ENCODE results near the gene CDH24.

Gene CDH24

DNA sequence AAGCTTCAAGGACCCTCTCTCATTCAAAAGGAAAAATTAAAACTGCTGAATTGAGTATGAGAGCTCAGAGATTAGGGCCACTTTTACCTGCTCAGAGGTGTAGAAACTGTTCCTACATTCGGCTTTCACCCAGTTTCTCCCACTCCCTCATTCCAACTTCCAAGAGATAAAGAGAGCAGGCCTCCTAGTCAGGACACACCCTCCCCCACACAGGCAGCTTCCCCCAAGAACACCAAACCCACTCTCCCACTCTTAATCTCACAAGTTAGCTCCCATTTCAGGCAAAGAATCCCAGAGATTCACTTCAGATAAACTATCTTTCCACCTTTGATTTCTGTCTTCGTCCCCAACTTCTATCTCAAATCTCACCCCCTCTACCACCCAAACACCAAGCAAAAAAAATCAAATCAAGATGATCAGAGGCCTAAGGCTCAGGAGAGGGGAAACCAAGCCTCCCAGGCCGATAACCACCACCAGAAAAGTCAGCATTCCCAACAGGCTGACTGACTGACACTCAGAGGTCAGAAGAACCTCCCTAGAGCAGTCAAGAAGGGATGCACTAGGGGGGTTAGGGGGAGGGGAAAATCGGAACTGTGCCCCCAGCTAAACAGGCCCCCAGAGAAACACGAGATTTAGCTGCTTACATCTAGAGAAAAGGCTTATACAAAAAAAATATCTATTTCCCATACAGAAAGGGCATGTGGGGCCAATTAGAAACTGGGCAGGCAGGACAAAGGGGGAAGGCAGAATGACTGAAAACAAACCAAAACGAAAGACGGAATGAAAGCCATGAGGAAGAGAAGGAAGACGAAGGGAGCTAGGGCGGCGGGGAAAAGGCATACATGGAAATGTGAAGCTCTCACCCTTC lies 13.2 kb upstream of the CDH24 start:
- Histone ChIP-seq H3K27ac (ENCODE audit: low read depth, low read length) (peak overlapping the region; percentile 89), H3K4me3 (ENCODE audit: low read depth, low read length) (peak overlapping the region; percentile 85), H3K9me3 (ENCODE audit: control insufficient read depth, insufficient read depth, low read length) (no peaks in the 10 kb centered on the region), H3K27me3 (ENCODE audit: control insufficient read depth, insufficient read depth, low read length) (no peaks in the 10 kb centered on the region), H3K36me3 (ENCODE audit: control insufficient read depth, insufficient read depth, low read length) (peaks cover 68% of the 10 kb centered on the region), H3K4me1 (ENCODE audit: control insufficient read depth, insufficient read depth, low read length) (peaks cover 27% of the 10 kb centered on the region), H3K9ac (ENCODE audit: low read depth, low read length) (peak overlapping the region; percentile 95)

DNA sequence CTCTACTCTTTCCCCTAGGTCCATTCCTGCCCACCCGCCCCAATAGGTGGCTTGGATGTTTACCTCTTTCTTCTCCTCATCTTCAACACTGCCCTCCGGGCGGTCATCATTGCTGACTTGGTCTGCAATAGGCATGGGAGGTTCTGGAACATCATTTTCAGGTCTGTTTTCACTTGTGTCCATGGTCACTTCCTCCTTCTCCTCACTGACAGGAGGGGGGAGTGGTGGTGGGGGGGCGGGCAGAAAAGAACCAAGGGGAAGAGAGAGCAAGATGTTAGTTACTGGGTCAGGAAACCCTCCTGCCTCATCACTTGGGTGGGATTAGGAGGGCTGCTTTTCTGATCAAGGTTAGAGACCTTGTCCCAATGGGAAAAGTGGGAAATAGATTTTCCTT lies 12.1 kb upstream of the CDH24 start:
- H3K4me3 ChIP-seq (ENCODE audit: low read depth, low read length): no peak overlapping the region; the same call in 1 of the 2 replicates
- peak overlapping the region; percentile 46 for H3K27ac ChIP-seq (ENCODE audit: low read depth, low read length)
- no peaks in the 10 kb centered on the region for H3K27me3 ChIP-seq (ENCODE audit: control insufficient read depth, insufficient read depth, low read length)
- H3K36me3 ChIP-seq (ENCODE audit: control insufficient read depth, insufficient read depth, low read length): peaks cover 68% of the 10 kb centered on the region
- H3K4me1 ChIP-seq (ENCODE audit: control insufficient read depth, insufficient read depth, low read length): peaks cover 27% of the 10 kb centered on the region
- no peak overlapping the region for H3K9ac ChIP-seq (ENCODE audit: low read depth, low read length)
- no peaks in the 10 kb centered on the region for H3K9me3 ChIP-seq (ENCODE audit: control insufficient read depth, insufficient read depth, low read length)

DNA sequence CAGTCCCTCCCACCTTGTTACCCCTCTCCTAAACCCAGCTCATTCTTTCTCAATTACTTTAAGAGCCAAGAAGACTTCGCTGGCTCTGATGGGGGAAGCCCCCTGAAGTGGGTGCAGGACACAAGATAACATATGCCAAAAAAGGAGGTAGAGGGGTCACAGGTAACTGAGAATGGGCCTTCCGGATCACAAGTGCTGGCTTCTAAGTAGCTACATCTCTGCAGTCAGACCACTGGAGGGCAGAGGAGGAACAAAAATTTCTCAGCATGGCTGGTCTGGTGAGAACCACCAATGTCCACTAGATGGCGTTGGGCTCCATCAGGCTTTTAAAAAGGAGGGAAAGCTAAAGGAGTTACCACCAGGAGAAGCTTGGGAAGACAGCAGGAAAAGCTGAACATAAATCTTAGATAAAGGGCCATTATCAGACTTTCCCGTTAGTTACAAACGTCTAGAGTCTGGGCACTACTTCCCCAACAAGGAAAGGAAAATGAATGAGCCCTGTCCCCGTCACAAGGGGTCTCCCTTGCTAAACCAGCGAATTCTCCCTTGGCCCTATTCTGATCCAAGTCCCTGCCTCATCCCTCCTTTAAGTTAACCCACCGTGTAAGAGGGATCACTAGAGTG lies 11.6 kb upstream of the CDH24 start:
- peaks cover 68% of the 10 kb centered on the region for H3K36me3 ChIP-seq (ENCODE audit: control insufficient read depth, insufficient read depth, low read length)
- H3K4me3 ChIP-seq (ENCODE audit: low read depth, low read length): peak overlapping the region; percentile 20; the same call in 1 of the 2 replicates

DNA sequence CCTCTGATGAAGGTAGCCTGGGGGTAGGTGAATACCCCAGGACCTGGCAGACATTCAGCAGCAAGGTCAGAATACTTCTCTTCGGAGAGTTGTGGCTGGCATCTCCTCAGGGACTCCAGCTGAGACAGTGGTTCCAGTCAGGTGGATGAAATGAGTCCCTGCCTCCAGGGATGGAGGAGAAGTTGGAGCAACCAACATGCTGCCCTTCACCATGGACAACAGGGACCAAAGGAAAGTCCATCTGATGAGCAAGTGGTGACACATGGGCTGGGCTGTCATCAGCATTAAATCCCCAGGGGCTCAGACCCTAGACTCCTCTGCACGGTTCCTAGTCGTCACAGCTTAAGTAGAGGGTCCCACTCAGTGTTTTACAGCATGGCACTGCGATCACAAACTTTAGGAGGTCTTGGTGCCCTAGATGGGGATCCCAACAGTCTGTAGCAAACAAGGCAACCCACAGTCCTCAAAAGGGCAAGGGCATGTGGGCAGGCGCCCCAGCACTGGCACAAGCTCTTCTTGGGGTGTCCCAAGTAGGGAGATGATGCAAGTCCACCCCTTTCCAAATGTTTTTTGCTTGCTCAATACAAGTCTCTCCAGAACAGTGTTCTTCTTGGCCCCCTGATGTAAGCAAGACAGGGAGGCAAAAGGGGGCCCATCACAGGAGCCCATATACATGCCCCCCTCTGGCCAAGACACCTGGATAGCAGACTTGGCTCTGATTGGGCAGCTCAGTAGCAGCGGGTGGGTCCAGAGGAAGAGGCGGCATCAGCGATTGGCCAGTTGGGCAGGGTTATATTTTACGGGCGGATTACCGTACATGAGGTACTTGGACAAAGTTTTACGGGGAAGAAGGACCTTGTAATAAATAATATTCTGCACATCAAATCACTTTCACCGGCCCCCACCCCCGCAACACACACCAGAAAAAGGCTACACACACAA lies 10.8 kb upstream of the CDH24 start:
- 0 out of 2 replicates have a peak overlapping the region, but pooled peaks have one; percentile 20 for H3K4me3 ChIP-seq (ENCODE audit: low read depth, low read length)
- H3K4me1 ChIP-seq (ENCODE audit: control insufficient read depth, insufficient read depth, low read length): peaks cover 27% of the 10 kb centered on the region

More for the DNA sequence above, 11.6 kb upstream of the CDH24 start:
- H3K9ac ChIP-seq (ENCODE audit: low read depth, low read length): no peak overlapping the region
- H3K27me3 ChIP-seq (ENCODE audit: control insufficient read depth, insufficient read depth, low read length): no peaks in the 10 kb centered on the region
- peak overlapping the region; percentile 46 for H3K27ac ChIP-seq (ENCODE audit: low read depth, low read length)
- peaks cover 27% of the 10 kb centered on the region for H3K4me1 ChIP-seq (ENCODE audit: control insufficient read depth, insufficient read depth, low read length)
- H3K9me3 ChIP-seq (ENCODE audit: control insufficient read depth, insufficient read depth, low read length): no peaks in the 10 kb centered on the region

DNA sequence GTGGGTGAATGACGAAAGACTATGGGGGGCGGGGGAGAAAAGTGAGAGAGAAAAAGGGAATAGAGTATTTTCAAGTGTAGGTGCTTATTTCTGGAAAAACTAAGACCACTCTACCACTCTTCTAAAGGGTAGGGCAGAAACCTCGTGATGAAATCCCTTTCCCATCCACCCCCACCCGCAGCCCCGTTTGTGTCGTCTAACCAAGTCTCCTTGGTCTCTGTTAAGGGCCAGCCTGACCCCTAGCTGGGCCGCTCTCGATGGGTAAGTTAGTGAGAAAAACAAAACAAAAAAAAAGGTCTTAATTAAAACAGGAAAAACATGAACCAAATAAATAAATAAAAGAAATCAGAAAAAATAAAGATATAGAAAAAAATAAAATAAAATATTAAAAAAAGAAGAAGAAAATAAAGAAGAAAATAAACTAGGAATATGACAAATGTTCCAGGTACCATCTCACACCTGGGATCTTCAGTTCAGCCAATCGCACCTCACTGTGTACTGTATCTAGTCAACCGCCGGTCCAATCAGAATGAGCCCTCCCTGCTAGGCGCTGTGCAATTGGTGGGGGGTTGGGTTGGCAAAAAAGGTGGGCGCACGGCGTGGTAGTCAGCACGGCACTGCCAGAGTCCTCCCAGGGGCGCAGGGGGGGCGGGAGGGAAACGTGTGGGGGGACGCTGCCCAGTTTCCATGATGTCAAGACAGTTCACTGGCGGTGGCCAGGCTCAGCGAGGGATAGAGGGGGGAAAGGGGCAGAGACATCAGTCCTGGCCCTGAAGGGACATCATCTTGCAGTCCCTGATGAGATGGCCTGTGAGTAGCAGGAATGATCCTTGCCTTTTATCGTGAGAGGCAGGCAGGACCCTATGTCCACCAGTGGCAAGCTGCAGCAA lies 9.8 kb upstream of the CDH24 start:
- Histone ChIP-seq H3K9ac (ENCODE audit: low read depth, low read length) (no peak overlapping the region), H3K4me1 (ENCODE audit: control insufficient read depth, insufficient read depth, low read length) (peaks cover 18% of the 10 kb centered on the region), H3K4me3 (ENCODE audit: low read depth, low read length) (no peak overlapping the region), H3K9me3 (ENCODE audit: control insufficient read depth, insufficient read depth, low read length) (no peaks in the 10 kb centered on the region), H3K36me3 (ENCODE audit: control insufficient read depth, insufficient read depth, low read length) (peaks cover 75% of the 10 kb centered on the region), H3K27me3 (ENCODE audit: control insufficient read depth, insufficient read depth, low read length) (no peaks in the 10 kb centered on the region), H3K27ac (ENCODE audit: low read depth, low read length) (no peak overlapping the region)

More for the DNA sequence above, 10.8 kb upstream of the CDH24 start:
- Histone ChIP-seq H3K27ac (ENCODE audit: low read depth, low read length) (no peak overlapping the region), H3K27me3 (ENCODE audit: control insufficient read depth, insufficient read depth, low read length) (no peaks in the 10 kb centered on the region), H3K36me3 (ENCODE audit: control insufficient read depth, insufficient read depth, low read length) (peaks cover 74% of the 10 kb centered on the region), H3K9ac (ENCODE audit: low read depth, low read length) (no peak overlapping the region), H3K9me3 (ENCODE audit: control insufficient read depth, insufficient read depth, low read length) (no peaks in the 10 kb centered on the region)

DNA sequence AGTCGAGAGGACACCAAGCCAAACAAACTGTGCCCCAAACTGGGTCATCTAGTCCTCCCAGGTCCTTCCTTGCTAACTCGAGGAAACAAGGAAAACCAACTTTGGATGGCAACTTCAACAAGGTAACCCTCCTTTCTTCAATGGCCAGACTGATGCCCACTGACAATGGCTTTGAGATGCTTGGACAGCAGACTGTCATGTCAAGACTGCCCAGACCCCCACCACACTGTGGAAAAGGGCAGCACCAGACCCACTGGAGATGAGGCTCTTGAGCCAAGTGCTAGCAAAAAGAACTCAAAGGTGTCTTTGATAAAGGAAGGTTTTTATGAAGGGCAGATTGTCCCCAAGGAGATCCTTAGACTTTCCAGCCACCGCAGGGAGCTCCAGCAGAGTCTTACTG lies 9.0 kb upstream of the CDH24 start:
- Histone ChIP-seq H3K27ac (ENCODE audit: low read depth, low read length) (no peak overlapping the region), H3K9me3 (ENCODE audit: control insufficient read depth, insufficient read depth, low read length) (no peaks in the 10 kb centered on the region), H3K36me3 (ENCODE audit: control insufficient read depth, insufficient read depth, low read length) (peaks cover 80% of the 10 kb centered on the region), H3K4me3 (ENCODE audit: low read depth, low read length) (no peak overlapping the region), H3K27me3 (ENCODE audit: control insufficient read depth, insufficient read depth, low read length) (no peaks in the 10 kb centered on the region), H3K4me1 (ENCODE audit: control insufficient read depth, insufficient read depth, low read length) (peaks cover 12% of the 10 kb centered on the region), H3K9ac (ENCODE audit: low read depth, low read length) (no peak overlapping the region)

DNA sequence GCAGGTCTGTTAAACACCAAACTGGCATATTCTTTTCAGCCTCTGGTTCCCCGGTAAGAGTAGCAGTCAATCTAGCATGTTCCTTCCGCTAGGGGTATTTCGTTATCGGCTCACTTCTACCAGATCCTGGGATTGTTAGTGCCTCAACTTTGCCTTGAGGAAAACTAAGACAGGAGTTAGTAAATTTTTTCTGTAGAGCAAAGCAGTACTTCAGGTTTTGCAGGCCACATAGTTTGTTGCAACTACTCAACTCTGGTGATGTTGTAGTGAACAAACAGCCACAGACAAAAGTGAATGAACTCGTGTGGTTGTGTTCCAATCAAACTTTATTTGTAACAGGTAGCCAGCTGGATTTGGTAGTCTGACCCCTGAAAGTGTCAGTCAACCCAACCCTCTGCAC lies 6.3 kb upstream of the CDH24 start:
- Histone ChIP-seq H3K36me3 (ENCODE audit: control insufficient read depth, insufficient read depth, low read length) (peaks cover 95% of the 10 kb centered on the region), H3K4me3 (ENCODE audit: low read depth, low read length) (no peak overlapping the region), H3K9ac (ENCODE audit: low read depth, low read length) (no peak overlapping the region), H3K9me3 (ENCODE audit: control insufficient read depth, insufficient read depth, low read length) (no peaks in the 10 kb centered on the region), H3K27me3 (ENCODE audit: control insufficient read depth, insufficient read depth, low read length) (no peaks in the 10 kb centered on the region), H3K4me1 (ENCODE audit: control insufficient read depth, insufficient read depth, low read length) (peaks cover 4% of the 10 kb centered on the region; the same call in 1 of the 2 replicates), H3K27ac (ENCODE audit: low read depth, low read length) (no peak overlapping the region)

DNA sequence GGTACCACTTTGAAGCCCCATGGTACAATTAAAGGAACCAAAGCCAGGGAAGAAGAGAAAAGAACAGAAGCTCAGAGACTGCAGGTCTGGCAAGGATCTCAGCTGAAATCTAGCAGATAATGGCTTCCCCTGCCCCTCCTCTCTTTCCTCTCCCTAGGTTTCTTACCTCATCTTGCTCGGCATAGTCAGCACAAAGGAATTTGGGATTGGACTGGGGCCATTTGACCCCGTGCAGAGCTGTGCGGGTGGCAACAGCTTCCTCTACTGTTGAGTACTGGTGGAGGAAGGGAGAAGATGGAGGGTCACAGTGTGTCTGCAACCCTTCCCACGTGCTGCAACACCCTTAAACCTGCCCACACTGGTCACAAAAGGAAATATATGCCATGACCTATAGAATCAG lies 4.7 kb upstream of the CDH24 start:
- H3K9ac ChIP-seq (ENCODE audit: low read depth, low read length): no peak overlapping the region
- H3K27me3 ChIP-seq (ENCODE audit: control insufficient read depth, insufficient read depth, low read length): peaks cover 1% of the 10 kb centered on the region; the same call in 1 of the 2 replicates
- no peak overlapping the region for H3K4me3 ChIP-seq (ENCODE audit: low read depth, low read length)
- H3K36me3 ChIP-seq (ENCODE audit: control insufficient read depth, insufficient read depth, low read length): peaks cover 80% of the 10 kb centered on the region
- peak overlapping the region; percentile 42 for H3K27ac ChIP-seq (ENCODE audit: low read depth, low read length)
- no peaks in the 10 kb centered on the region for H3K9me3 ChIP-seq (ENCODE audit: control insufficient read depth, insufficient read depth, low read length)
- H3K4me1 ChIP-seq (ENCODE audit: control insufficient read depth, insufficient read depth, low read length): no peaks in the 10 kb centered on the region

DNA sequence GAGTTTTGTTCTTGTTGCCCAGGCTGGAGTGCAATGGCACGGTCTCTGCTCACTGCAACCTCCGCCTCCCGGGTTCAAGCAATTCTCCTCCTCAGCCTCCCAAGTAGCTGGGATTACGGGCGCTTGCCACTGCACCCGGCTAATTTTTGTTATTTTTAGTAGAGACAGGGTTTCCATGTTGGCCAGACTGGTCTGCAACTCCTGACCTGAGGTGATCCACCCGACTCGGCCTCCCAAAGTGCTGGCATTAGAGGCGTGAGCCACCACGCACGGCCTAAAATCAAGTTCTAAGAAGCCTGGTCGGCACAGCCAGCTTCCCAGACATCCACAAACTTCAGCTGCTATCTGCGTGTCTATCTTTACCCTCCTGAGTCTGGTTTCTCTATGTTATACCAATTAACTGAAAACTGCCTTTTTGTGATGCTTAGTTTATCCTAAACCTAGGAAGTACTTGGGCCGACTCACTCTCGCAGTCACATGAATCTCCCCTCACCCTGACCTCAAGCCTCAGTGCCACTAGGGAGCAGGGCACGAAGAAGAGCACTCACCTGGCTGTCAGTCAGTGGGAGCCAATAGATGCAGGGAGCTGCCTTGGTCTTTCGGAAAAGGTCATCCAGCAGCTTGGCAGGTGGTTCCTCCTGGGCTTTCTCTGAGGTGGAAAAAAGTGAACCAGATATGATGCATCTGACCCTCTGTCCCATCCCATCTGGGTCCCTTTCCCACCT lies 3.4 kb upstream of the CDH24 start:
- no peak overlapping the region for H3K9ac ChIP-seq (ENCODE audit: low read depth, low read length)
- peaks cover 10% of the 10 kb centered on the region for H3K4me1 ChIP-seq (ENCODE audit: control insufficient read depth, insufficient read depth, low read length)
- no peak overlapping the region for H3K4me3 ChIP-seq (ENCODE audit: low read depth, low read length)
- H3K9me3 ChIP-seq (ENCODE audit: control insufficient read depth, insufficient read depth, low read length): no peaks in the 10 kb centered on the region
- peaks cover 9% of the 10 kb centered on the region; the same call in 1 of the 2 replicates for H3K27me3 ChIP-seq (ENCODE audit: control insufficient read depth, insufficient read depth, low read length)
- peaks cover 67% of the 10 kb centered on the region for H3K36me3 ChIP-seq (ENCODE audit: control insufficient read depth, insufficient read depth, low read length)
- H3K27ac ChIP-seq (ENCODE audit: low read depth, low read length): no peak overlapping the region

All from HUES48 (cell line).